ENCODE data around the gene ARF3. TPM values are rescaled to one million over a fixed set of nuclear protein-coding genes. Genes with fewer than 3 reads are reported as not detected.

The ARF3 gene
- total and polyA plus RNA-seq, 4 donors, result 14.1 to 29.5 (median 19.4) TPM

DNA sequence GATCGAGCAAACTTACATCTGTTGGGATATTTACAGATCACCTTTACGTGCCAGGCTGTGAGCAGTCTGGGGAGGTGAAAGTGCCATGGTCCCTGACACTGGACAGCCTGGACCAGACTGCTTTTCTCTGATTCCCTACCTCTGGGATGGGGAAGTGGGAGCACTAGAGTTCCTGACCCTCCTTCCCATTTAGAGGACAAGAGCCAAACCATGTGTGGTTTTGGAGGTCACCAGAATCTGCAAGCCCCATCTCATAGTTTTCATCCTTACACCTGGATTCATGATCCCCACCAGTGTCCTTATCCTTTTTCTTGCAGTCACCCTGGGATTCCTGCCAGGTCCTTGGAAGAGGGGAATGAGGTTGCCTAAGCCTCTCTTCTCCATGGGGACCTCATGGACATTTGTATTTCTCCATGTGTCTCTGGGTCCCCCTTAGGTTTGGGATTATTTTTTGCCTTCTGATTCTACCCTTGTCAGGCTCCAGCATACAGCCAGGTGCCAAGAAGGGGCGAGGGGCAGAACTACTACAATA, 15.7 kb upstream of the ARF3 start:
- peaks cover 0 to 16% (median 8%) of the 10 kb centered on the region in 4 donors for H3K4me1 ChIP-seq (ENCODE audit: control insufficient read depth in 4 of 4, insufficient read depth in 4 of 4, low read length in 3 of 4)
- no peak for DNase-seq (ENCODE audit: low spot score)
- no peaks in the 10 kb centered on the region for H3K9me3 ChIP-seq (ENCODE audit: control insufficient read depth in 4 of 4, low read length in 3 of 4)
- peaks cover 0 to 21% (median 11%) of the 10 kb centered on the region in 4 donors for H3K27me3 ChIP-seq (ENCODE audit: control insufficient read depth in 4 of 4, insufficient read depth in 4 of 4, low read length in 3 of 4)
- WGBS, result 20% methylated on average over 3 of the region's 3 CpGs
- no peak for TF ChIP-seq FOXA1 (IDR thresholded peaks at IDR 0.05)
- TF ChIP-seq, protein P1, sequence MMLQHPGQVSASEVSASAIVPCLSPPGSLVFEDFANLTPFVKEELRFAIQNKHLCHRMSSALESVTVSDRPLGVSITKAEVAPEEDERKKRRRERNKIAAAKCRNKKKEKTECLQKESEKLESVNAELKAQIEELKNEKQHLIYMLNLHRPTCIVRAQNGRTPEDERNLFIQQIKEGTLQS (IDR thresholded peaks at IDR 0.05), result no peak
- no peak overlapping the region for H3K27ac ChIP-seq (ENCODE audit: low read depth in 1 of 2, low read length in 2 of 2)
- no peak overlapping the region for H3K4me3 ChIP-seq (ENCODE audit: low read depth in 1 of 3, low read length in 3 of 3)
- H3K9ac ChIP-seq (ENCODE audit: low read depth in 1 of 2, low read length in 2 of 2), result no peak overlapping the region
- no peaks in the 10 kb centered on the region for H3K36me3 ChIP-seq (ENCODE audit: control insufficient read depth in 4 of 4, insufficient read depth in 3 of 4, low read depth in 1 of 4, low read length in 3 of 4)

DNA sequence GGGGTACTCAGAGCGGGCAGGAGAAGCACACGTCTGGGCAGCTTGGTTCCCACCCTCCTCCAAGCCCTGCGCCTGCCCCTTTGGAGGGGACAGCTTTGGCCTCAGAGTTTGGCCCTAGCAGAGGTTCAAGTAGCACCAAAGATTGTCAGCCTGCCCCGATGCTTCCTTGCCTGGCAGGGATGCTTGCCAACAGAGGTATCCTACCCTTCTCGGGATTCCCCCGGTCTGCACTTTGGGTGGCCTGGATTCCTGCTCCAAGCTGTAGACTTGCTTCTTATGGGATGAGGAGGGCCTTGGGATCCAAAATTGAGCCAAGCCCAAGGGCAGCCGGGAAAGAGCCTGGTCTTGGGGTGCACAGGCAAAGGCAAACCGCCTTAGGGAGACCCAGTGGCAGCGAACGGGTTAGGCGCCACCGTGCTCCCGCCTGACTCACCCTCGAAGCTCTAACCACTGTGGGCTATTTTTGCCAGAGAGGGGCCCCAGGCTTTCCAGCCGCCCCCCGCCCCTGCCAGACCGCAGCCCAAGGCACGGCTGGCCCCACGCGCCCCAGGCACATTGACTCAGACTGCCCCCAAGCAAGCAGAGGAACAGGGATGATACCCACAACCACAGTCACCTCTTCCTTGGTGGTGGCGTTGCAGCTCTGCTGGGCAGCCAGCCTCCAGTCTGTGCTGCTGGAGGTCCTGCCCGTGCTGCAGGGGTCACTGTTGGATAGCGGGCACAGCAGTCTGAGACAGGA, 15.1 kb upstream of the ARF3 start:
- 12% methylated on average over 23 of the region's 23 CpGs for WGBS
- Histone ChIP-seq H3K36me3 (ENCODE audit: control insufficient read depth in 4 of 4, insufficient read depth in 3 of 4, low read depth in 1 of 4, low read length in 3 of 4) (no peaks in the 10 kb centered on the region), H3K9ac (ENCODE audit: low read depth in 1 of 2, low read length in 2 of 2) (no peak overlapping the region), H3K27me3 (ENCODE audit: control insufficient read depth in 4 of 4, insufficient read depth in 4 of 4, low read length in 3 of 4) (peaks cover 0 to 18% (median 11%) of the 10 kb centered on the region in 4 donors), H3K4me3 (ENCODE audit: low read depth in 1 of 3, low read length in 3 of 3) (no peak overlapping the region), H3K27ac (ENCODE audit: low read depth in 1 of 2, low read length in 2 of 2) (no peak overlapping the region), H3K9me3 (ENCODE audit: control insufficient read depth in 4 of 4, low read length in 3 of 4) (no peaks in the 10 kb centered on the region), H3K4me1 (ENCODE audit: control insufficient read depth in 4 of 4, insufficient read depth in 4 of 4, low read length in 3 of 4) (peaks cover 0 to 16% (median 6%) of the 10 kb centered on the region in 4 donors)
- DNase-seq (ENCODE audit: low spot score), result no peak
- TF ChIP-seq, protein P2, sequence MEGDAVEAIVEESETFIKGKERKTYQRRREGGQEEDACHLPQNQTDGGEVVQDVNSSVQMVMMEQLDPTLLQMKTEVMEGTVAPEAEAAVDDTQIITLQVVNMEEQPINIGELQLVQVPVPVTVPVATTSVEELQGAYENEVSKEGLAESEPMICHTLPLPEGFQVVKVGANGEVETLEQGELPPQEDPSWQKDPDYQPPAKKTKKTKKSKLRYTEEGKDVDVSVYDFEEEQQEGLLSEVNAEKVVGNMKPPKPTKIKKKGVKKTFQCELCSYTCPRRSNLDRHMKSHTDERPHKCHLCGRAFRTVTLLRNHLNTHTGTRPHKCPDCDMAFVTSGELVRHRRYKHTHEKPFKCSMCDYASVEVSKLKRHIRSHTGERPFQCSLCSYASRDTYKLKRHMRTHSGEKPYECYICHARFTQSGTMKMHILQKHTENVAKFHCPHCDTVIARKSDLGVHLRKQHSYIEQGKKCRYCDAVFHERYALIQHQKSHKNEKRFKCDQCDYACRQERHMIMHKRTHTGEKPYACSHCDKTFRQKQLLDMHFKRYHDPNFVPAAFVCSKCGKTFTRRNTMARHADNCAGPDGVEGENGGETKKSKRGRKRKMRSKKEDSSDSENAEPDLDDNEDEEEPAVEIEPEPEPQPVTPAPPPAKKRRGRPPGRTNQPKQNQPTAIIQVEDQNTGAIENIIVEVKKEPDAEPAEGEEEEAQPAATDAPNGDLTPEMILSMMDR (IDR thresholded peaks at IDR 0.05; ENCODE audit: low read depth, low read length, missing input control), result no peak
- no peak for TF ChIP-seq ZBTB33 (IDR thresholded peaks at IDR 0.05)
- no peak for TF ChIP-seq FOXA2 (IDR thresholded peaks at IDR 0.05)
- TF ChIP-seq FOXA1 (IDR thresholded peaks at IDR 0.05), result no peak
- no peak for TF ChIP-seq JUND (IDR thresholded peaks at IDR 0.05)
- TF ChIP-seq MAX (IDR thresholded peaks at IDR 0.05), result no peak
- TF ChIP-seq GABPA (IDR thresholded peaks at IDR 0.05 in 1 of 2, conservative IDR thresholded peaks at IDR 0.05 in 1 of 2), result no peak
- no peak for TF ChIP-seq TAF1 (conservative IDR thresholded peaks at IDR 0.05)

DNA sequence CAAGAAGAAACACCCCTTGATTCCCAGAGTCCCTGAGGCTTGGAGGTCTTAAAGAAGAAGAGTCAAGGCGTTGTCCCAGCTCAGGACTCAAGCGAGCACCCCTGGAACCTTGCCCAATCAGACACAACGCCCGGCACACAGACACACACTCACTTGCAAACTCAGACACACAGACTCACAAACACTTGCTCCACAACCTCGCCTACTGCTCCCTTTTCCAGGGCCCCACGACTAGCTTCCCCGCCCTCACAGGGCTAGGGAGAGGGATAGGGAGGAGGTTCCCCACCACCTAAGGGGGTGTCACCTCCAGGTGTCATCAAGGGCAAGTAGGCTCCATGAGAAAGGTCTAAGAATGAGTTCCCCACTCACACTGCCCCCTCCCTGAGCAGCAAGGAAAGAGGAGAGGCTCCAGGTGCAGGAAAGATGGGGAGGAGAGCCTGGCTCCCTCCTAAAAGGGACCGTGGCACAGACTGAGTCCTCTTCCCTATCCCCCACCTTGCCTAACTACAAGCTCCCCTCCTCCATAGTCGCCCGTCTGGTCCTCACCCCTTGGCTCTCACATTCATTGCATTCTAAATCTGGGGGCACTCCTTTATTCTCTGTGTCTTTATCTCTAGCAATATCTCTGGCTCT, 13.5 kb upstream of the ARF3 start:
- DNase-seq (ENCODE audit: low spot score), result no peak
- Histone ChIP-seq H3K9ac (ENCODE audit: low read depth in 1 of 2, low read length in 2 of 2) (no peak overlapping the region), H3K4me3 (ENCODE audit: low read depth in 1 of 3, low read length in 3 of 3) (no peak overlapping the region), H3K27me3 (ENCODE audit: control insufficient read depth in 4 of 4, insufficient read depth in 4 of 4, low read length in 3 of 4) (peaks cover 0 to 15% (median 9%) of the 10 kb centered on the region in 4 donors), H3K9me3 (ENCODE audit: control insufficient read depth in 4 of 4, low read length in 3 of 4) (no peaks in the 10 kb centered on the region), H3K4me1 (ENCODE audit: control insufficient read depth in 4 of 4, insufficient read depth in 4 of 4, low read length in 3 of 4) (peaks cover 0 to 16% (median 6%) of the 10 kb centered on the region in 4 donors), H3K36me3 (ENCODE audit: control insufficient read depth in 4 of 4, insufficient read depth in 3 of 4, low read depth in 1 of 4, low read length in 3 of 4) (no peaks in the 10 kb centered on the region), H3K27ac (ENCODE audit: low read depth in 1 of 2, low read length in 2 of 2) (no peak overlapping the region)
- WGBS, result 22% methylated on average over 10 of the region's 10 CpGs
- TF ChIP-seq NR2F2 (IDR thresholded peaks at IDR 0.05) (no peak), SP1 (IDR thresholded peaks at IDR 0.05) (no peak), TAF1 (conservative IDR thresholded peaks at IDR 0.05) (no peak), FOXA2 (IDR thresholded peaks at IDR 0.05) (no peak), MAX (IDR thresholded peaks at IDR 0.05) (no peak), HNF4G (IDR thresholded peaks at IDR 0.05) (no peak), GABPA (IDR thresholded peaks at IDR 0.05 in 1 of 2, conservative IDR thresholded peaks at IDR 0.05 in 1 of 2) (no peak), HNF4A (conservative IDR thresholded peaks at IDR 0.05) (no peak), REST (IDR thresholded peaks at IDR 0.05) (no peak), ZBTB33 (IDR thresholded peaks at IDR 0.05) (no peak)
